ENCODE results near the gene ME3.

- TF ChIP-seq CTCF (IDR thresholded peaks at IDR 0.05) (no peak), POLR2A (IDR thresholded peaks at IDR 0.05) (no peak)
Measured at GRCh38 chr11:86513746-86514373, 158.6 kb downstream of the ME3 start.

All from lower leg skin (tissue), 3 donors.